IPS-15b (cell line): ENCODE measurements around the gene TXNL4A.
A peak's percentile ranks its signal among the peaks of the same experiment; 100 is the strongest.

Experiments
- H3K27me3 ChIP-seq: one replicate; pipeline ENCODE4 v1.6.1; 2013; ENCODE audit warnings: low read length; ENCODE audit not compliant: control insufficient read depth, insufficient read depth
- H3K36me3 ChIP-seq: one replicate; pipeline ENCODE4 v1.6.1; 2013; ENCODE audit warnings: low read length; ENCODE audit not compliant: control insufficient read depth, insufficient read depth
- H3K4me1 ChIP-seq: one replicate; pipeline ENCODE4 v1.6.1; 2013; ENCODE audit warnings: mild to moderate bottlenecking, low read length; ENCODE audit not compliant: control insufficient read depth, insufficient read depth
- H3K4me3 ChIP-seq: one replicate; pipeline ENCODE4 v1.5.1; 2013; ENCODE audit warnings: low read depth, low read length
- H3K9ac ChIP-seq: one replicate; pipeline ENCODE4 v1.6.1; 2013; ENCODE audit warnings: low read depth, mild to moderate bottlenecking, low read length
- H3K9me3 ChIP-seq: one replicate; pipeline ENCODE4 v1.6.1; 2013; ENCODE audit warnings: mild to moderate bottlenecking, low read length; ENCODE audit not compliant: control insufficient read depth, insufficient read depth

The TXNL4A gene

GRCh38 chr18:79987566-79987965 is 797 bp downstream of the TXNL4A start:
- Histone ChIP-seq H3K9me3 (no peaks in the 10 kb centered on the region), H3K27me3 (no peaks in the 10 kb centered on the region), H3K4me1 (peaks cover 4% of the 10 kb centered on the region), H3K4me3 (peak overlapping the region; percentile 90), H3K9ac (peak overlapping the region; percentile 86), H3K36me3 (peaks cover 1% of the 10 kb centered on the region)

- Histone ChIP-seq H3K4me3 (peak overlapping the region; percentile 90), H3K9me3 (no peaks in the 10 kb centered on the region), H3K36me3 (peaks cover 5% of the 10 kb centered on the region), H3K9ac (no peak overlapping the region), H3K4me1 (no peaks in the 10 kb centered on the region), H3K27me3 (no peaks in the 10 kb centered on the region)
Measured at GRCh38 chr18:79986726-79987125, 1.6 kb downstream of the TXNL4A start.

- Histone ChIP-seq H3K9ac (no peak overlapping the region), H3K9me3 (no peaks in the 10 kb centered on the region), H3K27me3 (no peaks in the 10 kb centered on the region), H3K4me3 (no peak overlapping the region), H3K4me1 (peaks cover 5% of the 10 kb centered on the region), H3K36me3 (peaks cover 5% of the 10 kb centered on the region)
Measured at GRCh38 chr18:79985172-79985571, 3.2 kb downstream of the TXNL4A start.

- Histone ChIP-seq H3K4me1 (peaks cover 5% of the 10 kb centered on the region), H3K4me3 (no peak overlapping the region), H3K27me3 (no peaks in the 10 kb centered on the region), H3K9ac (no peak overlapping the region), H3K9me3 (no peaks in the 10 kb centered on the region), H3K36me3 (peaks cover 5% of the 10 kb centered on the region)
Measured at GRCh38 chr18:79983793-79984192, 4.6 kb downstream of the TXNL4A start.

- peaks cover 5% of the 10 kb centered on the region for H3K4me1 ChIP-seq
- H3K9me3 ChIP-seq: no peaks in the 10 kb centered on the region
- no peaks in the 10 kb centered on the region for H3K27me3 ChIP-seq
- no peak overlapping the region for H3K9ac ChIP-seq
- no peak overlapping the region for H3K4me3 ChIP-seq
- peaks cover 5% of the 10 kb centered on the region for H3K36me3 ChIP-seq
Measured at GRCh38 chr18:79983253-79983652, 5.1 kb downstream of the TXNL4A start.

- Histone ChIP-seq H3K4me1 (peaks cover 5% of the 10 kb centered on the region), H3K36me3 (peaks cover 5% of the 10 kb centered on the region), H3K9ac (no peak overlapping the region), H3K9me3 (no peaks in the 10 kb centered on the region), H3K27me3 (no peaks in the 10 kb centered on the region), H3K4me3 (no peak overlapping the region)
Measured at GRCh38 chr18:79982736-79983135, 5.6 kb downstream of the TXNL4A start.

- Histone ChIP-seq H3K27me3 (no peaks in the 10 kb centered on the region), H3K4me3 (no peak overlapping the region), H3K4me1 (peaks cover 5% of the 10 kb centered on the region), H3K9me3 (no peaks in the 10 kb centered on the region), H3K36me3 (peaks cover 5% of the 10 kb centered on the region), H3K9ac (no peak overlapping the region)
Measured at GRCh38 chr18:79980585-79980984, 7.8 kb downstream of the TXNL4A start.

GRCh38 chr18:79979843-79980242 is 8.5 kb downstream of the TXNL4A start:
- Histone ChIP-seq H3K9ac (no peak overlapping the region), H3K9me3 (no peaks in the 10 kb centered on the region), H3K4me3 (no peak overlapping the region), H3K4me1 (peaks cover 5% of the 10 kb centered on the region), H3K27me3 (no peaks in the 10 kb centered on the region), H3K36me3 (peaks cover 5% of the 10 kb centered on the region)

GRCh38 chr18:79975985-79976680 is 12.2 kb downstream of the TXNL4A start:
- Histone ChIP-seq H3K4me1 (peaks cover 5% of the 10 kb centered on the region), H3K9ac (no peak overlapping the region), H3K36me3 (peaks cover 18% of the 10 kb centered on the region), H3K27me3 (no peaks in the 10 kb centered on the region), H3K4me3 (no peak overlapping the region), H3K9me3 (no peaks in the 10 kb centered on the region)

GRCh38 chr18:79975043-79975442 is 13.3 kb downstream of the TXNL4A start:
- Histone ChIP-seq H3K4me1 (no peaks in the 10 kb centered on the region), H3K9me3 (no peaks in the 10 kb centered on the region), H3K9ac (no peak overlapping the region), H3K27me3 (no peaks in the 10 kb centered on the region), H3K36me3 (peaks cover 19% of the 10 kb centered on the region), H3K4me3 (no peak overlapping the region)

- Histone ChIP-seq H3K27me3 (no peaks in the 10 kb centered on the region), H3K36me3 (peaks cover 19% of the 10 kb centered on the region), H3K4me1 (no peaks in the 10 kb centered on the region), H3K9ac (no peak overlapping the region), H3K9me3 (no peaks in the 10 kb centered on the region), H3K4me3 (no peak overlapping the region)
Measured at GRCh38 chr18:79974025-79974654, 14.2 kb downstream of the TXNL4A start.

GRCh38 chr18:79973517-79973916 is 14.8 kb downstream of the TXNL4A start:
- H3K9ac ChIP-seq: no peak overlapping the region
- no peaks in the 10 kb centered on the region for H3K9me3 ChIP-seq
- H3K27me3 ChIP-seq: no peaks in the 10 kb centered on the region
- no peak overlapping the region for H3K4me3 ChIP-seq
- H3K4me1 ChIP-seq: no peaks in the 10 kb centered on the region
- H3K36me3 ChIP-seq: peaks cover 19% of the 10 kb centered on the region
